ENCODE measurements around the gene ITPK1.

The ITPK1 gene

DNA sequence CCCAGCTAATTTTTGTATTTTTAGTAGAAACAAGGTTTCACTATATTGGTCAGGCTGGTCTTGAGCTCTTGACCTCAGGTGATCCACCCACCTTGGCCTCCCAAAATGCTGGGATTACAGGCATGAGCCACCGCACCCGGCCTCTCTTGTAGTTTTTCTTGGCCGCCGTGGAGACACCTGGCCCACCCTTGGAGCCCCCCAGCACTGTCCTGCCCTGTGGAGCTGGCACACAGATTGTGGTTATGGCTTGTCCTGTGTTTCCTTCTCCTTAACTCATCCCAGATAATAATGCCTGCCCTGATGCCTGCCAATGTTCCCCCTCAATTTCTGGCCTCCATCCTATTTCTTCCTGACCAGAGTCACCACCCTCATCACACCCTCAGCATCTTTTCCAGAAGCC lies 134.9 kb downstream of the ITPK1 start:
- no peak for DNase-seq
- Histone ChIP-seq H3K9ac (ENCODE audit: low read length) (no peak overlapping the region), H3K9me3 (replicated peaks; ENCODE audit: insufficient read depth, low read length) (no peaks in the 10 kb centered on the region), H3K27ac (ENCODE audit: low read length) (no peak overlapping the region), H3K27me3 (replicated peaks; ENCODE audit: insufficient read depth, low read length) (no peaks in the 10 kb centered on the region), H3K4me1 (ENCODE audit: low read length) (no peaks in the 10 kb centered on the region), H4K20me1 (ENCODE audit: insufficient read depth, low read length) (no peaks in the 10 kb centered on the region), H3K4me2 (ENCODE audit: low read depth, low read length) (no peak overlapping the region), H3F3A (ENCODE audit: insufficient read depth, low read length) (no peaks in the 10 kb centered on the region), H3K9me2 (replicated peaks; ENCODE audit: insufficient read depth, low read length) (no peaks in the 10 kb centered on the region), H3K4me3 (ENCODE audit: low read length) (no peak overlapping the region), H3K36me3 (replicated peaks; ENCODE audit: insufficient read depth, low read length) (no peaks in the 10 kb centered on the region), H3K79me2 (ENCODE audit: low read length) (no peaks in the 10 kb centered on the region), H2AFZ (ENCODE audit: low read length) (no peak overlapping the region)
- TF ChIP-seq EZH2phosphoT487 (IDR thresholded peaks at IDR 0.05; ENCODE audit: low read length) (no peak), EZH2 (optimal IDR thresholded peaks at IDR 0.05; ENCODE audit: low read depth, low read length) (no peak)
- TF ChIP-seq, protein P1, sequence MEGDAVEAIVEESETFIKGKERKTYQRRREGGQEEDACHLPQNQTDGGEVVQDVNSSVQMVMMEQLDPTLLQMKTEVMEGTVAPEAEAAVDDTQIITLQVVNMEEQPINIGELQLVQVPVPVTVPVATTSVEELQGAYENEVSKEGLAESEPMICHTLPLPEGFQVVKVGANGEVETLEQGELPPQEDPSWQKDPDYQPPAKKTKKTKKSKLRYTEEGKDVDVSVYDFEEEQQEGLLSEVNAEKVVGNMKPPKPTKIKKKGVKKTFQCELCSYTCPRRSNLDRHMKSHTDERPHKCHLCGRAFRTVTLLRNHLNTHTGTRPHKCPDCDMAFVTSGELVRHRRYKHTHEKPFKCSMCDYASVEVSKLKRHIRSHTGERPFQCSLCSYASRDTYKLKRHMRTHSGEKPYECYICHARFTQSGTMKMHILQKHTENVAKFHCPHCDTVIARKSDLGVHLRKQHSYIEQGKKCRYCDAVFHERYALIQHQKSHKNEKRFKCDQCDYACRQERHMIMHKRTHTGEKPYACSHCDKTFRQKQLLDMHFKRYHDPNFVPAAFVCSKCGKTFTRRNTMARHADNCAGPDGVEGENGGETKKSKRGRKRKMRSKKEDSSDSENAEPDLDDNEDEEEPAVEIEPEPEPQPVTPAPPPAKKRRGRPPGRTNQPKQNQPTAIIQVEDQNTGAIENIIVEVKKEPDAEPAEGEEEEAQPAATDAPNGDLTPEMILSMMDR (IDR thresholded peaks at IDR 0.05; ENCODE audit: low read length) = no peak

DNA sequence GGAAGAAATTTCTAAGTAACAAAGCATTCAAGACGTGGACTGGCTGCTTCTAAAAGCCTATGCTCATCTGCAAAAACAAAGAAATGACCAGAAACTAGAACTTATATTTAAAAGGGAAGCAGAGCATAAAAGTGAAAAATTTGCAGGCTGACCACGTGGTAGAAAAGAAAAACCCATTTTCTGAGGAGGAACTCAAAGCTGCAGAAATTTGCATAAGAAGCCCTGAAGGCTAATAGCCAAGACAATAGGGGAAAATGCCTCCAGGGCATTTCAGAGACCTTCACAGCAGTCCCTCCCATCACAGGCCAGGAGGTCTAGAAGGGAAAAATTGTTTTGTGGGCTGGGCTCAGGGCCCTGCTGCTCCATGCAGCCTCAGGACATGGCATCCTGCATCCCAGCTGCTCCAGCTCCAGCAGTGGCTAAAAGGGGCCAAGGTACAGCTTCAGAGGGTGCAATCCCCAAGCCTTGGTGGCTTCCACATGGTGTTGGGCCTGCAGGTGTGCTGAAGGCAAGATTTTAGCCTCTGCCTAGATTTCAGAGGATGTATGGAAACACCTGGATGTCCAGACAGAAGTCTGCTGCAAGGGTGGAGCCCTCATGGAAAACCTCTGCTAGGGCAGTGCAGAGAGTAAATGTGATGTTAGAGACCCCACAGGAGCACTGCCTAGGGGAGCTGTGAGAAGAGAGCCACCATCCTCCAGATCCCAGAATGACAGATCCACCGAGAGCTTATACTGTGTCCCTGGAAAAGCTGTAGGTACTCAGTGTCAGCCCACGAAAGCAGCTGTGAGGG lies 137.3 kb downstream of the ITPK1 start:
- H3K27me3 ChIP-seq (replicated peaks; ENCODE audit: insufficient read depth, low read length) = no peaks in the 10 kb centered on the region
- H3K9ac ChIP-seq (ENCODE audit: low read length) = no peak overlapping the region
- no peak for DNase-seq
- no peaks in the 10 kb centered on the region for H3K36me3 ChIP-seq (replicated peaks; ENCODE audit: insufficient read depth, low read length)
- no peak for TF ChIP-seq EZH2 (optimal IDR thresholded peaks at IDR 0.05; ENCODE audit: low read depth, low read length)
- TF ChIP-seq, protein P1 (IDR thresholded peaks at IDR 0.05; ENCODE audit: low read length) = no peak
- TF ChIP-seq EZH2phosphoT487 (IDR thresholded peaks at IDR 0.05; ENCODE audit: low read length) = no peak
- no peaks in the 10 kb centered on the region for H4K20me1 ChIP-seq (ENCODE audit: insufficient read depth, low read length)
- no peaks in the 10 kb centered on the region for H3K4me1 ChIP-seq (ENCODE audit: low read length)
- H3F3A ChIP-seq (ENCODE audit: insufficient read depth, low read length) = no peaks in the 10 kb centered on the region
- H3K9me2 ChIP-seq (replicated peaks; ENCODE audit: insufficient read depth, low read length) = no peaks in the 10 kb centered on the region
- H2AFZ ChIP-seq (ENCODE audit: low read length) = no peak overlapping the region
- no peak overlapping the region for H3K4me2 ChIP-seq (ENCODE audit: low read depth, low read length)
- H3K4me3 ChIP-seq (ENCODE audit: low read length) = no peak overlapping the region
- H3K9me3 ChIP-seq (replicated peaks; ENCODE audit: insufficient read depth, low read length) = no peaks in the 10 kb centered on the region
- no peaks in the 10 kb centered on the region for H3K79me2 ChIP-seq (ENCODE audit: low read length)
- no peak overlapping the region for H3K27ac ChIP-seq (ENCODE audit: low read length)

DNA sequence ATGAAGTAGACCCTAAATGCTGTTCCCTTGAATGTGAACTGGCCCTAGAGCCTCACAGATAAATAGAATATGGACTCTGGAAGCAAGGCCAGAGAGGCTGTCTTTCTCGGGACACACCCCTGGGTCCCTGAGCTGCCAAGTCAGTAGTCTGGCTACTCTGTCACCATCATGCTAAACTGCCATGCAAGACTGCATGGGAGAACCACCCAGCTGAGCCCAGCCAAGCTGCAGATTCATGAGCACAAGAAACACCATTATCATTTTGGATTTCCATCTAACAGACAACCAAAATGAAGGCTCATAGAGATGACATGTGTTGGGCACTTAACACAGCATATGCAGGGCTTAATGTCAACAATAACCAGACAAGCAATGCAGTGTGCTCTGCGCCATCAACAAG lies 139.5 kb downstream of the ITPK1 start:
- no peak overlapping the region for H3K9ac ChIP-seq (ENCODE audit: low read length)
- H3K9me2 ChIP-seq (replicated peaks; ENCODE audit: insufficient read depth, low read length) = no peaks in the 10 kb centered on the region
- H3K27me3 ChIP-seq (replicated peaks; ENCODE audit: insufficient read depth, low read length) = no peaks in the 10 kb centered on the region
- H3K4me1 ChIP-seq (ENCODE audit: low read length) = no peaks in the 10 kb centered on the region
- TF ChIP-seq, protein P1 (IDR thresholded peaks at IDR 0.05; ENCODE audit: low read length) = no peak
- TF ChIP-seq EZH2phosphoT487 (IDR thresholded peaks at IDR 0.05; ENCODE audit: low read length) (no peak), EZH2 (optimal IDR thresholded peaks at IDR 0.05; ENCODE audit: low read depth, low read length) (no peak)
- no peaks in the 10 kb centered on the region for H3K79me2 ChIP-seq (ENCODE audit: low read length)
- no peak overlapping the region for H2AFZ ChIP-seq (ENCODE audit: low read length)
- no peaks in the 10 kb centered on the region for H3K9me3 ChIP-seq (replicated peaks; ENCODE audit: insufficient read depth, low read length)
- H3K4me3 ChIP-seq (ENCODE audit: low read length) = no peak overlapping the region
- H3K4me2 ChIP-seq (ENCODE audit: low read depth, low read length) = no peak overlapping the region
- H3K36me3 ChIP-seq (replicated peaks; ENCODE audit: insufficient read depth, low read length) = no peaks in the 10 kb centered on the region
- no peaks in the 10 kb centered on the region for H4K20me1 ChIP-seq (ENCODE audit: insufficient read depth, low read length)
- no peak overlapping the region for H3K27ac ChIP-seq (ENCODE audit: low read length)
- no peaks in the 10 kb centered on the region for H3F3A ChIP-seq (ENCODE audit: insufficient read depth, low read length)
- DNase-seq = no peak
